PC-3 (cell line): ENCODE data around the gene DAB1.

Experiments used
- CTCF ChIP-seq: fragments of 300-600 bp; sonication (generic); conservative IDR thresholded peaks from 2 replicates; pipeline ENCODE4 v1.5.1; 2017; ENCODE audit warnings: antibody characterized with exemption, low read depth, mild to moderate bottlenecking, low read length
- EZH2 ChIP-seq: fragments of 300-600 bp; sonication (generic); IDR thresholded peaks from one replicate; pipeline ENCODE4 v1.6.1; 2017; ENCODE audit warnings: antibody characterized with exemption, mild to moderate bottlenecking, low read length; ENCODE audit not compliant: unreplicated experiment
- EZH2phosphoT487 ChIP-seq: fragments of 300-600 bp; sonication (generic); IDR thresholded peaks from 2 replicates; pipeline ENCODE4 v1.6.1; 2018; ENCODE audit warnings: mild to moderate bottlenecking, antibody characterized with exemption, low read length, borderline replicate concordance

DNA sequence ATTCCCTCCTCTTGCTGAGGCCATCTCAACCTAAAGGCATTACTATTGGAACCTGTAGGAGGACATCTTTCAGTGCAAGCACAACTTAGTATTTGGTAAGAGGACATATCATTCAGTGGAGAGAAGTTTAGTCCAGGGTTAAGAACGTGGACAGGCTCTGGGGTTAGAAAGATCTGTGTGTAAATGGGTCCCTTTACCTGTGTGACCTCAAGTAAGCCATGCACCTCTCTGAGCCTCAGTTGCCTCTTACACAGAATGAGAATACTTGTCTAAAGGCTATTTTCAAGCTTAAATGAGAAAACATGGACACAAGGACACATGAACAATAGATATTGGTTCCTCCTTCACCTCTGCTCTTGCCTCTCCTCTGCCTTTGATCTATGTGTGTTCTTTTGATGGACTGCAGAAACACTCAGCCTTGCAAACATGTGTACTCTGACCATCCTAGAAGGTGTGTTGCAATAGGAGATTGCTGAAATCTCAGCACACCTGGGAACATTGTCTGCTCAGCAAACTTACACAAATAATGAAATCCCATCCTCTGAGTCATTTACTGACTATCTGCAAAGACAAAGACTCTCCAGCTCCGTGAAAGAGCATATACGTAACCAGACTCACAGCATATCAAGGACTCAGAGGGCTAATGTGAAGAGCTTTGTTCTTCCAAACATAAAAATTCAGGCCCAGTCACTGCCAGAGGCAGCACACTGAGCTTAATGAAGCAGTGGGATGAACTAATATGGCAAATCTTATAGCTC, 143.8 kb downstream of the DAB1 start:
- TF ChIP-seq EZH2 = no peak
- TF ChIP-seq CTCF = no peak
- no peak for TF ChIP-seq EZH2phosphoT487
